ENCODE measurements around the gene ARHGAP18. TPM values are rescaled to one million over a fixed set of nuclear protein-coding genes. Genes with fewer than 3 reads are reported as not detected.

The ARHGAP18 gene
- total and polyA plus RNA-seq, 10 of the 15 experiments (the other 5 are each of a cell fraction or from before 2014, with no cell fraction given) = 18.2 to 52.2 (median 31.7) TPM

GRCh38 chr6:129678463-129678862, 31.5 kb downstream of the ARHGAP18 start:
- no peak for TF ChIP-seq GATAD2B (conservative IDR thresholded peaks at IDR 0.05; ENCODE audit: low read depth)
- no peak for TF ChIP-seq MEF2A (IDR thresholded peaks at IDR 0.05; ENCODE audit: insufficient read depth, low read depth, low read length)
- TF ChIP-seq, protein P1, sequence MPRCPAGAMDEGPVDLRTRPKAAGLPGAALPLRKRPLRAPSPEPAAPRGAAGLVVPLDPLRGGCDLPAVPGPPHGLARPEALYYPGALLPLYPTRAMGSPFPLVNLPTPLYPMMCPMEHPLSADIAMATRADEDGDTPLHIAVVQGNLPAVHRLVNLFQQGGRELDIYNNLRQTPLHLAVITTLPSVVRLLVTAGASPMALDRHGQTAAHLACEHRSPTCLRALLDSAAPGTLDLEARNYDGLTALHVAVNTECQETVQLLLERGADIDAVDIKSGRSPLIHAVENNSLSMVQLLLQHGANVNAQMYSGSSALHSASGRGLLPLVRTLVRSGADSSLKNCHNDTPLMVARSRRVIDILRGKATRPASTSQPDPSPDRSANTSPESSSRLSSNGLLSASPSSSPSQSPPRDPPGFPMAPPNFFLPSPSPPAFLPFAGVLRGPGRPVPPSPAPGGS (IDR thresholded peaks at IDR 0.05; ENCODE audit: borderline replicate concordance, insufficient read depth, low read depth, low read length, poor library complexity, severe bottlenecking) = no peak
- no peak for TF ChIP-seq HDGF (IDR thresholded peaks at IDR 0.05)
- no peak for TF ChIP-seq EED (IDR thresholded peaks at IDR 0.05; ENCODE audit: low read depth)
- no peak for TF ChIP-seq ASH2L (IDR thresholded peaks at IDR 0.05; ENCODE audit: borderline replicate concordance, low read depth)
- TF ChIP-seq E2F4 (IDR thresholded peaks at IDR 0.05; ENCODE audit: low read depth, low read length) = no peak
- no peak for TF ChIP-seq NR2F1 (conservative IDR thresholded peaks at IDR 0.05)
- TF ChIP-seq KLF5 (IDR thresholded peaks at IDR 0.05; ENCODE audit: partially characterized antibody) = no peak
- TF ChIP-seq, protein P2, sequence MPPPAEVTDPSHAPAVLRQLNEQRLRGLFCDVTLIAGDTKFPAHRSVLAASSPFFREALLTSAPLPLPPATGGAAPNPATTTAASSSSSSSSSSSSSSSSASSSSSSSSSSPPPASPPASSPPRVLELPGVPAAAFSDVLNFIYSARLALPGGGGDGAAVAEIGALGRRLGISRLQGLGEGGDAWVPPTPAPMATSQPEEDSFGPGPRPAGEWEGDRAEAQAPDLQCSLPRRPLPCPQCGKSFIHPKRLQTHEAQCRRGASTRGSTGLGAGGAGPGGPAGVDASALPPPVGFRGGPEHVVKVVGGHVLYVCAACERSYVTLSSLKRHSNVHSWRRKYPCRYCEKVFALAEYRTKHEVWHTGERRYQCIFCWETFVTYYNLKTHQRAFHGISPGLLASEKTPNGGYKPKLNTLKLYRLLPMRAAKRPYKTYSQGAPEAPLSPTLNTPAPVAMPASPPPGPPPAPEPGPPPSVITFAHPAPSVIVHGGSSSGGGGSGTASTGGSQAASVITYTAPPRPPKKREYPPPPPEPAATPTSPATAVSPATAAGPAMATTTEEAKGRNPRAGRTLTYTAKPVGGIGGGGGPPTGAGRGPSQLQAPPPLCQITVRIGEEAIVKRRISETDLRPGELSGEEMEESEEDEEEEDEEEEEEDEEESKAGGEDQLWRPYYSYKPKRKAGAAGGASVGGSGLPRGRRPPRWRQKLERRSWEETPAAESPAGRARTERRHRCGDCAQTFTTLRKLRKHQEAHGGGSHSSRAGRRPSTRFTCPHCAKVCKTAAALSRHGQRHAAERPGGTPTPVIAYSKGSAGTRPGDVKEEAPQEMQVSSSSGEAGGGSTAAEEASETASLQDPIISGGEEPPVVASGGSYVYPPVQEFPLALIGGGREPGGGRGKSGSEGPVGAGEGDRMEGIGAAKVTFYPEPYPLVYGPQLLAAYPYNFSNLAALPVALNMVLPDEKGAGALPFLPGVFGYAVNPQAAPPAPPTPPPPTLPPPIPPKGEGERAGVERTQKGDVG (CRISPR knock-in tag; IDR thresholded peaks at IDR 0.05) = no peak
- TF ChIP-seq, protein P3, sequence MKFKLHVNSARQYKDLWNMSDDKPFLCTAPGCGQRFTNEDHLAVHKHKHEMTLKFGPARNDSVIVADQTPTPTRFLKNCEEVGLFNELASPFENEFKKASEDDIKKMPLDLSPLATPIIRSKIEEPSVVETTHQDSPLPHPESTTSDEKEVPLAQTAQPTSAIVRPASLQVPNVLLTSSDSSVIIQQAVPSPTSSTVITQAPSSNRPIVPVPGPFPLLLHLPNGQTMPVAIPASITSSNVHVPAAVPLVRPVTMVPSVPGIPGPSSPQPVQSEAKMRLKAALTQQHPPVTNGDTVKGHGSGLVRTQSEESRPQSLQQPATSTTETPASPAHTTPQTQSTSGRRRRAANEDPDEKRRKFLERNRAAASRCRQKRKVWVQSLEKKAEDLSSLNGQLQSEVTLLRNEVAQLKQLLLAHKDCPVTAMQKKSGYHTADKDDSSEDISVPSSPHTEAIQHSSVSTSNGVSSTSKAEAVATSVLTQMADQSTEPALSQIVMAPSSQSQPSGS (IDR thresholded peaks at IDR 0.05; ENCODE audit: low read length) = no peak
- no peak for TF ChIP-seq FOS (IDR thresholded peaks at IDR 0.05; ENCODE audit: borderline replicate concordance, extremely low read depth, insufficient read length)
- intact Hi-C loops (cut with micrococcal nuclease; ENCODE audit: unreplicated experiment) = no loop called here
- SMC1A ChIA-PET (ENCODE audit: uncharacterized antibody, unreplicated experiment) = interaction anchor here (0.6 to 22.4 kb wide), 13 partner anchors 7 to 158 kb away, joined by 3 to 434 read pairs (median 8); partner anchors contain the start of gene ARHGAP18
- CTCF ChIA-PET = interaction anchor here (0.6 to 9.8 kb wide), 4 partner anchors 17 to 959 kb away, joined by 4 to 165 read pairs (median 61); partner anchors contain the start of gene ARHGAP18
- in situ Hi-C loops (cut with MboI) = no loop called here
- 100% methylated on average over 1 of the region's 1 CpG for WGBS (ENCODE audit: insufficient coverage, insufficient replicate concordance, low lambda C conversion rate, missing lambda C conversion rate)
- peaks cover 2% of the 10 kb centered on the region; the same call in 2 of the 3 replicates for H3K9me3 ChIP-seq (replicated peaks; ENCODE audit: control insufficient read depth, insufficient read depth, low read length)
- no peak overlapping the region for H2AFZ ChIP-seq (ENCODE audit: control insufficient read depth, low read depth, low read length)
- H3K4me2 ChIP-seq (ENCODE audit: control insufficient read depth, insufficient read depth) = no peak overlapping the region
- POLR2A ChIA-PET = interaction anchor here (0.6 to 9.8 kb wide), 5 partner anchors 9 to 57 kb away, joined by 3 to 115 read pairs (median 8); partner anchors contain the start of gene ARHGAP18
- peaks cover 86% of the 10 kb centered on the region for H3K79me2 ChIP-seq (ENCODE audit: control insufficient read depth, insufficient read depth, low read length)
- H3K27ac ChIP-seq (ENCODE audit: control insufficient read depth, insufficient read depth) = no peak overlapping the region
- no peak overlapping the region for H3K4me3 ChIP-seq
- no TSS peak for BruUV-seq (replicated peaks)
- H4K20me1 ChIP-seq (ENCODE audit: control insufficient read depth, insufficient read depth) = no peaks in the 10 kb centered on the region
- ATAC-seq = no peak
- DNase-seq (ENCODE audit: low read depth, low spot score) = no peak
- RAD21 ChIA-PET (ENCODE audit: unreplicated experiment) = interaction anchor here (1.0 to 10.4 kb wide), 8 partner anchors 8 to 80 kb away, joined by 3 to 189 read pairs (median 5); partner anchors contain the start of gene ARHGAP18
- H3K27me3 ChIP-seq (replicated peaks in 1 of 2; ENCODE audit: control insufficient read depth in 2 of 2, insufficient read depth in 2 of 2, low read length in 1 of 2) = no peaks in the 10 kb centered on the region
- FAIRE-seq = no peak
- H3K36me3 ChIP-seq (ENCODE audit: control insufficient read depth in 2 of 2, insufficient read depth in 2 of 2, low read length in 1 of 2) = peaks cover 0 to 4% of the 10 kb centered on the region in 2 experiments; a peak in 2 of 4 replicates
- no peak overlapping the region for H3K9ac ChIP-seq (ENCODE audit: control insufficient read depth, insufficient read depth, low read length)
- peaks cover 27% of the 10 kb centered on the region for H3K4me1 ChIP-seq (ENCODE audit: control insufficient read depth, insufficient read depth, low read length)

Data from GM12878 (cell line).